HL-60/S4 treated with retinoic acid at 250 ng/mL for 4 days and 3 days (cell line): ENCODE measurements around the gene EIF3M.

ENCODE experiments used
- in situ Hi-C: fragments of 300-500 bp; cut with MboI; formaldehyde crosslinking; loops from 2 replicates; pipeline ENCODE4 v1.7.0; 2022; ENCODE audit warnings: low sequenced_read_pairs

The EIF3M gene

DNA sequence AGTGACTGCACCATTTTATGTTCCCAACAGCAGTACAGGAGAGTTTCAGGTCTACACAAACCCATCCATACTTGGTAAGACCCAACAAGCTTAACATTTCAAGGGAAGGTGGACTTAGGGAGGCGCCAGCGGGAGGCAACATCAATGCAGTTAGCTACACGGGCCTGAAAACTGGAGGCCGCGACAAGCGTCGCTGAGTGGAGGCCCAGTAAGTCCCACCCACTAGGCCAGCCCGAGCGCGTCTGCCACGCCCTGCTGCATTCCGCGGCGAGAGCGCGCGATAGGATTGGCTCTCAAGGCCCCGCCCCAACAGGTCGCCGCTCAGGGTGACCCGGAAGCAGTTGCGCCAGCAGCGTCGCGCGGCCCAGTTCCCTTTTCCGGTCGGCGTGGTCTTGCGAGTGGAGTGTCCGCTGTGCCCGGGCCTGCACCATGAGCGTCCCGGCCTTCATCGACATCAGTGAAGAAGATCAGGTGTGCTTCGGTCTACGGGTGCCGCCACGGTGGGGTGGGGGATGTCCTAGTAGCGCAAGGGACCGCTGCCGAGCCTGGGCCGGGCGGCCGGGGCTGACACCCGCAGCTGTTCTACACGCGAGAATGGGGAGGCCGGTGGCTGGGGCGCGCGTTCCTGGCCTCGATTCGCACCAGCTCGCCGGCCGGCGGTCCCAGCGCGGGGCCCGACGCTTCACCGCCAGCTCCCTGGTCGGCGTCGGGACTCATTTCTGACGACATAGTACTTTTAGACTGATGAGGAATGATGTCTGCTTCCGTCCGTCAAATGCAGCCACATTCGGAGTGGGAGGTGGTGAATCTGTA is at the start of gene EIF3M:
TSS of gene EIF3M (plus strand) at position 373 of the 813 bp plus-strand sequence. CDS start at position 430, 57 bp downstream.
- in situ Hi-C loops: no loop called here

DNA sequence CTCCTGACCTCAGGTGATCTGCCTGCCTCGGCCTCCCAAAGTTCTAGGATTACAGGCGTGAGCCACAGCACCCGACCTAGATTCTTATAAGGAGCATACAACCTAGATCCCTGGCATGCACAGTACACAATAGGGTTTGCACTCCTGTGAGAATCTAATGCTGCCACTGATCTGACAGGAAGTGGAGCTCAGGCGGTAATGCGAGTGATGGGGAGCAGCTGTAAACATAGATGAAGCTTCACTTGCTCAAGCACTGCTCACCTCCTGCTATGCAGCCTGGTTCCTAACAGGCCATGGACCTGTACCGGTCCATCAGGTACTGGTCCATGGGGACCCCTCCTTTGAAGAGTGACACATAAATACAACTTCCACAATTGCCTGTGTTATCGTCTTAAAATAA is 44.8 kb upstream of the EIF3M start:
- in situ Hi-C loops: no loop called here

DNA sequence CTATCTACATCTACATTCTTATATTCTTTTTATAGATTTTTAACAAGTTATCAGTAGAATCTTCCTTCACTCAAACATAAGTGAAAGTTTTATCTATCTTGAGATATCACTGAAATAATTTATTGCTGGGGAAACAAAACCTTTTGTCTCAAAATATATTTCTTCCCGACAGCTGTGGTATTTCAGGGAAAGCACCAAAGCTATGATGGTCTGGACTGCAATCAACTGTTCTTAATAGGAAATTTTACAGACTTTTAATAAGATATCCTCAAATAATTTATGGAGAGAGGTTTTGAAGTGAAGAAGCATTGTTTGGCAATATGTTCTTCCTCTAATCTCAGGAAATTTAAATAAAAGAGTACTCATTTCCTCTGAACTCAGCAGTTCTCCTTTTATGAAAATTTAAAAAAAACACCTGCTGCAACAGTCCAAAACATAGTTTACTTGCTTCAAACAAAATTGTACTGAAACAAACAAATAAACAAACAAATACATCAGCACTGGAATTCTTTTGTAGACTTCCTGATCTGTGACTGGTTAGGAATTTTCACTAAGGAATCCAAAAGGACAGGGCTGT is 33.9 kb upstream of the EIF3M start:
- in situ Hi-C loops: no loop called here

DNA sequence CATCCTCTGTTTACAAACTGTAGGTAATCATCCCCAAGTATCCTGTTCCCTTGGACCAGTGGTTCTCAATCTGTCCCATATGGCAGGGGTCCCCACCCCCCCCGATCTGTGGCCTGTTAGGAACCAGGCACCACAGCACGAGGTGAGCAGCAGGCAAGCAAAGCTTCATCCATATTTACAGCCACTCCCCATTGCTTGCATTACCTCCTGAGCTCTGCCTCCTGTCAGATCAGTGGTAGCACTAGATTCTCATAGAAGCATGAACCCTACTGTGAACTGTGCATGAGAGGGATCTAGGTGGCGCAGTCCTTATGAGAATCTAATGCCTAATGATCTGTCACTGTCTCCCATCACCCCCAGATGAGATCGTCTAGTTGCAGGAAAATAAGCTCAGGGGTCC is 33.4 kb upstream of the EIF3M start:
- in situ Hi-C loops: no loop called here

DNA sequence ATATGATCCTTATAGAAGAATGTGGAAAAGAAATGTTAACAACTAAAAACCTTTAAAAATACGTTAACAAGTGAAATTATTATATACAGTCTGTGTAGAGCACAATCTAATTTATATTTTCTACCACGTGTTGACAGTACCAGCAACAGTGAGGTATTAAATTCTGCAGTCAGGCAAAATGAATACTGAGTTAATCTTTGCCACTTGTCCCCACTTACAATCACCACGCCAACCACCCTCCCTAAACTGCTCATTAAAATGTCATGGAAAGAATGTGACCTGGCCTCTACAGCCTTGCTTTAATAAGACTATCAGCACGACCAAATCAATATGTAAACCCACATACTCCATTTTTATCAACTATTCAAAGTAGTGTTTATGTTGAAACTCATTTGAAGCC is 28.5 kb upstream of the EIF3M start:
- in situ Hi-C loops: no loop called here

DNA sequence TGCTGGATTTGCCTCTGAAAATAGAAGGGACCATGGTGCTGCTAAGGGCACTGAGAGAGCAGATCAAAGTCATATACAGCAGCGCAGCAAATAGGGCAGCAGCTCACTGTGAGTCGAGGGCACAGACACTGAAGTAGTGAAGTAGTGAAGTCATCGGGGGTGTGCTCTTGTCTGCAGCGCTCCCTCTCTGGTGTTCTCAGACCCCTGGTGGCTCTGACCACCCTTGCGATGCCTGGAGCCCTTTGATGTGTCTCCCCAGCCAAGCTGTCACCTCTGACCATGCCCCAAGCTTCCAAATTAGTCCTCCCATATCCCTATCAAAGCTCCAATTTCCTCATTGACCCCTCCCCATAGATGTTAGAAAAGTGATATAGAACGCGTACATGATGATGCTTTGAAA is 27.7 kb upstream of the EIF3M start:
- in situ Hi-C loops: no loop called here

DNA sequence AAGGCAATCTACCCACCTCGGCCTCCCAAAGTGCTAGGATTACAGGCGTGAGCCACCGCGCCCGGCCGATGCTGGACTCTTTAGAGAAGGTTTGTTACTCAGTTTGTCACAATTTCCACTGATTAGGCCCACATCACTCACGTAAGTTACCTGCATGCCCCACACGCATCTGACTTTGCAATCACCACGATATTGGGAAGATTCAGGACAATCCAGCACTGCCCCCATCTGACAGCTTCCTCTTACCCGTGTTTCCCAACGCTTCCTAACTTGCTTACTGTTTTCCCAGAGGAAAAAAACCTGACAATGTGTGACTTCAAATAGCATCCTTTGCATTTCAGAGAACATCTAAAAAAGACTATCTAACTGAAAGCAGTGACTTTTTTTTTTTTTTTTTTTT is 21.8 kb upstream of the EIF3M start:
- in situ Hi-C loops: no loop called here

DNA sequence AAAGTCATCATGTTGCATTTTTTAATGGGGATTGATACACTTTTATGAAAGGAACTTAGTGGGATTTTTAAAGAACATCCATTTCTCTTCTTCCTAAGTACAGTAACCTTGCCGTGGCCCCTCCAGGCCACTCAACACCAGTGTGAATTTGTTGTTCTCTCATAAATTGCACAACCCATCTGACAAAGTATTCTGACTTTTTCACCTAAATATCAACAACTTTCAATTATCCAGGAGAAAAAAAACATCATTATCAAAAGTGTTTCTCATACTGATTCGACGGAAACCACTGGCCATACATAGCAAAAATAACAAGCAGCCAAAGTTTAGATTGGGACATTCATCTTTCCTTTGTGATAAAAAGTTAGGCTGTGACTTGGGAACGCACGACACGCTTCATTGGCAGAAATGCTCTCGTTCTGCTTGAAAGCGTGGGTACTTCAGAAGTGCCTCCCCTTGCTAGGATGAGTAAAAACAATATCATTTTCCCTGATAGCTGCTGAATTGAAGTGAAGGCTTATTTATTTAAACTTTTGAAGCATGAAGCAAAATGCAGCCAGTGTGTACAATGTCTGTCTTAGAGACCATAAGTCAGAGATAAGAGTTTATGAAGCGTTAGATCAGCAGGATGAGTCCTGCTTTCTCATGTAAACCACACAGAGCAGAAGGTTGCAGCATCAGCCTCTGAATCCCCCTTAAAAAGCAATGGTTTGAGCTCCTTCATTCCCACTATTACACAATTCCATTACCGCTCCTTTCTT is 20.6 kb upstream of the EIF3M start:
- in situ Hi-C loops: no loop called here

DNA sequence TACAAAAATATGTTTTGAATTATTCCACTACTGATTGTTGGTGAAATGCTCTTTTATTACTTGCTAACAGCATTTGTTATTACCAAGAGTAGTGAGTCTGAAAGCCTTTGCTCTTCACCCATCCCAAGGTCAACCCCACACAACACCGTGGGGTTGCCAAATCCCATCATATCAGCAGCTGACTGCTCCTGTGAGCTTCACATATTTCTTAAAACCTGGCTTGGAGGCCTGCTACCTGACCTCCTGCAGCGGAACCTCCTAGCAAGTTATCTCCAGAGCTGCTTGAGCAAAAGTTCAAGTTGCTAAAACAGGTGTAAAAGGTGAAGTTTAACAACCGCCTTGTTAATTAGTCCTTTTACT is 20.1 kb upstream of the EIF3M start:
- in situ Hi-C loops: no loop called here

DNA sequence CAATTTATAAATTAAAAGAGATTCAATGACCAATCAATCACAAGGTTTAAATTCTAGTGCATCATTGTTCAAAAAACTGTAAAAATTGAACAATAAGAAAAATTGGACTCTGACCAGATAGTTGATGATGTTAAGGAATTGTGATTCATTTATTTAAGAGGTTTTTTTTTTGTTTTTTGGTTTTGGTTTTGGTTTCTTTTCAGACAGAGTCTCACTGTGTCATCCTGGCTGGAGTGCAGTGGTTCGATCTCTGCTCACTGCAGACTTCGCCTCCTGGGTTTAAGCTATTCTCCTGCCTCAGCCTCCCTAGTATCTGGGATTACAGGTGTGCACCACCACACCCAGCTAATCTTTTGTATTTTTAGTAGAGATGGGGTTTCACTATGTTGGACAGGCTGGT is 17.1 kb upstream of the EIF3M start:
- in situ Hi-C loops: no loop called here

DNA sequence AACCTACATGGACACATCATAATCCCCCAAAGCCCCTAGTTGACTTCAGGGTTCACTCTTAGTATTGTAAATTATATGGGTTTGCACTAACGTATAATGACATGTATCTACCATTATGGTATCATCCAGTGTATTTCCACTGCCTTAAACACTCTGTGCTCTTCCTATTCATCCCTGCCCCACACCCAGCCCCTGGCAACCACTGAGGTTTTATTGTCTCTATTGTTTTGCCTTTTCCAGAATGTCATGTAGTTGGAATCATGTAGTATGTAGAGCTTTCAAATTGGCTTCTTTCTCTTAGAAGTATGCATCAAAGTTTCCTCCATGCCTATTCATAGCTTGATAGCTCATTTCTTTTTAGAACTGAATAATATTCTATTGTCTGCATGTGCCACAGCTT is 16.5 kb upstream of the EIF3M start:
- in situ Hi-C loops: no loop called here

DNA sequence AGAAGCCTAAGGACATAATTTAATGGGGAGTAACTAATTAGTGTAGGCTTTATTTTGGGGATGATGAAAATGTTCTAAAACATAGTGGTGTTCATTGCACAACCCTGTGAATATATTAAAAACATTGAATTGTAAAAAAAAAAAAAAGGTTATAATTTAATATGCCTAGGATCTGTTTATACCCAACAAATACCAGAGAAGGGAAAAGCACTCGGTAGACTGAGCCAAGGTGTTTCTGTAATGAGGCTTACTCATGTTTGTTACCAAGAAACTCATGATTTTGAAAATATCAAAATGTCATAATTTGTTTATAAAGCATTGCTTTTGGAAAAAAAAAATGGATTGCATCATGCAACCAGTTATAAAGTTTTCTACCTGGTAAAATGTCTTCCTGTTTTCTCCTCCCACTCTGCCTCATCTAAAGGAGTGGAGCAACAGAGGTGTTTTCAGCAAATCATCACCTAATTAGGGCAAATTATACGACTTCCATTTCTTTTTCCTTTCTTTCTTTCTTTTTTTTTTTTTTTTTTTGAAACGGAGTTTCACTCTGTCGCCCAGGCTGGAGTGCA is 14.2 kb upstream of the EIF3M start:
- in situ Hi-C loops: no loop called here

DNA sequence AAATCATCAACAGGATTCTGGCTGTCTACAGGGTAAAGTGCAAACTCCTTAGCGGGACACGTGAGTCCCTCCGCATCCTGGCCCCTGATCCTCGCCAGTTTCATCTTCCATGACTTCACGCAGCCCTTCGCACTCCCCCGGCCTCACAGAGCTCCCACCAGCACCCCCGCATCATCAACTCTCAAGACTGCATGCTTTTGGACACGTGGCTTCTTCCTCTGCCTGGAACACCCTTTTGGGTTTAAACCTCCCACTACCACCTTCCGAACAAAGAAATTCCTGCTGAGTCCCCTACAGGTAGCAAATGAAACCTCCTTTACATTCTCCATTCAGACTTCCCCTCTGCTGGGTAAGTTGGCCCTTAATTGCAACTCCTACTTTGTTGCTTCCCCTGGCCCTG is 12.6 kb upstream of the EIF3M start:
- in situ Hi-C loops: no loop called here

DNA sequence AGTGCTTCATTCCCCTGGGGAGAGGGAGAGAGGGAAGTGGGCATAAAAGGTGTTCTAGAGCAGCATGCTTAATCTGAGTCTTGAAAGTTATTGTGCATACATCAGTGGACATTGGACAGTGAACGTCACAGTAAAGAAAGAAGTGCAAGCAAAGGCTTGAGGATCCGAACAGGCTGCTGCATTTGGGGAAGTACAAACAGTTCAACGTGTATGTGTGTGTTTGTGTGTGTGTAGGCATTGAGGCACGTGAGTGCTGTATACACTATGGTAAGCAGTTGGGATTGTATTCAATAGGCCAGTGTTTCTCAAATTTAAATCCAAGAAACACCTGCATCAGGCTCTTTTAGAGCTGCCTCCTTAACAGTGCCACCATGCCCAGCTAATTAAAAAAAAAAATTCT is 10.4 kb upstream of the EIF3M start:
- in situ Hi-C loops: no loop called here

DNA sequence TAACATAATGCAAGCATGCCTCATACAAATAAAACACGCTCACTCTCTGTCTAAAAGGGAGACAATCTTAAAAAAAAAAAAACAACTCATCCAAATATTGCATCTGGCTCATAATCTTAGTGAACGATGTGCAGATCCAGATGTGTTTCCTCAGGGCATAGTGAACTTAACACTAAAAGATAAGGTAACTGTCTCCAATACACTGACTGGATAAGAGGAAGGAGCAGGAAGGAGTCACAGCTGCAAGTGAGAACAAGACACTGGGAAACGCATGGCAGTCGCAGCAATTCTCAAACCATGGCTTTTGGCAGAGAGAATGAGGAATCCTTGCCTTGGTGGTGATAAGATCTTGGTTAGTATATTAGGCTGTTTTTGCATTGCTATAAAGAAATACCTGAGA is 9.2 kb upstream of the EIF3M start:
- in situ Hi-C loops: no loop called here

DNA sequence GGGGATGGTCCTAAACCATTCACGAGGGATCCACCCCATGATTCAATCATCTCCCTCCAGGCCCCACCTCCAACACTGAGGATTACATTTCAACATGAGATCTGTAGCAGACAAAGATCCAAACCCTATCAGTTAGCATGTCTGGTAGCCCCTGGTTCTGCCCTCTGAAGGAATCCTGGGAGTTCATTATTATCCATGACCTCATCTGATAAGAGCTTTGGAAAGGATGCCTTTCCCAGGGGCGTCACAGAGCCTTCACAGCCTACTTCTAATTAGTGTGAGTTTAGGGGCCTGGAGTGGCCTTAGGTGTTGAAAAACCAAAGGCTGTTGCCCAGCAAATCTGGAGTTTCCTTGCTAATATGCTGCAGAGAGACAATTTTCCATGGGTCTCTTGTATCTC is 8.6 kb upstream of the EIF3M start:
- in situ Hi-C loops: no loop called here

DNA sequence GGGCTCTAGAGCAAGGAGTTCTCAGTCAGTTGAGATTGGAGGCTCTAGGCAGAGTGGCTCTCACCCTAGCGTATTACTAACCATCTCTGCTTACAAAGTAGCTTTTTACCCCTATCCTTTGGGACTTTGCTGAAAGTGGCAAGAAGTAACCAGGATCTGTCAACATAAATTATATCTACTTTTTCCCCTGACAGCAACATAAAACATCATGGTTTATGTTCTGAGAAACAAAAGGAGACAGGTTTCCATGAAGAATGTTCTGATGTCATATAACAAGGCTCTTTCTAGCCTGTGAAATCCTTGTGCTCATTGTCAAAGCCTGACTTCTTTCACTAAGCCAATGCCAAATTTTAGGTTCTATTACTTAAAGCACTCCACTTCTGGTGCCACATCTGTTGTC is 7.2 kb upstream of the EIF3M start:
- in situ Hi-C loops: no loop called here

DNA sequence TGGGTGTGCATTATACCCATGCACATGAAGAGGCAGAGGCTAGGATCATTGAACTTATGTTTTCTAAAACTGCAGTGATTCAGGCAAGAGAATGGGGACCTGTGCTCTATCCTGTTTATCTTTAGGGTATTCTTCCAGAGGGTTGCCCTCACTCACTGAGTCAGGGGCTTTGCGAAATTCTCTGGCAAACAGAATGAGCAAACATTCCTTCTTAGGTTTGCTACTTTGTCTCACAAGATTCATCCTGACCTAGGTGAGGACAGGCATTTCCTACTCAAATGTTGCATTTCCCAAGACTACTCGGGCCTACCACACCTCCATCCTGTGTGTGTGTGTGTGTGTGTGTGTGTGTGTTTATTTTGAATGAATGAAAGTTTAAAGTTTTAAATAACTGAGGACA is 2.7 kb upstream of the EIF3M start:
- in situ Hi-C loops: no loop called here

DNA sequence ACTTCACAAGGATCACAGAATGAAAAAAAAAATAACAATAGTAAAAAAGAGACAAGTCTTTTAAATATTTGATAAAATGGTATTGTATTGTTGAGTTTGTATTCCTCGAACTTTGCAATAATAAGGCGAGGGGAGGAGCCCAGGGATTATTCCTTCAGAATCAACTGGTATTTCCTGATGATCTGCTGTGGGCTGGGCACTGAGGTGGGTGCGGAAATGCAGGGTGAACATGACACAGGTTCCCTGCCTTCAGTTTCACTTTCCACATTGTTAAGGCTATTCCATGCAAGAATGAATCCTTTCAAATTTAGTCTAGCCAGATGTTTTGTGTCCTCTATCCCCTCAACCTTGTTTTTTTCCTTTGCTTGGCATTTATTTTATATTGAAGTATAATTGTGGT is 2.1 kb upstream of the EIF3M start:
- in situ Hi-C loops: no loop called here

DNA sequence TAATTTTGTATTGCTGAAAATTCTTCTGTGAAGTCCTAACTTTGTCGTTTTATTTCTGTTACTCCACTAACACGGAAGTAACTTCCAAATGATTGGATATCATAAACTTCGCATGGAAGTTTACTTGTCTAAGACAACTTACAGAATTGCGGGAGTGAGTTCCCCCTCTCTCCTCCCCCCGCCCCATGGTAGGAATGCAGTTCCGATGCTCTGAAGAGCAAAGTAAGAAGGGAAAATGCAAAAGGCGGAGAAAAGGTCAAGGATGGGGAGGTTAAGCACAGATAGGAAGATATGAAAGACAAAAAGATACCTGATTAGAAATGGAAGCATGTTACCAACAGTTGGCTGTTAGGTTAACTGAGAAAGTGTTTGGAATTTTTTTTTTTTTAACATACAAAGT is 1.3 kb downstream of the EIF3M start:
- in situ Hi-C loops: no loop called here

DNA sequence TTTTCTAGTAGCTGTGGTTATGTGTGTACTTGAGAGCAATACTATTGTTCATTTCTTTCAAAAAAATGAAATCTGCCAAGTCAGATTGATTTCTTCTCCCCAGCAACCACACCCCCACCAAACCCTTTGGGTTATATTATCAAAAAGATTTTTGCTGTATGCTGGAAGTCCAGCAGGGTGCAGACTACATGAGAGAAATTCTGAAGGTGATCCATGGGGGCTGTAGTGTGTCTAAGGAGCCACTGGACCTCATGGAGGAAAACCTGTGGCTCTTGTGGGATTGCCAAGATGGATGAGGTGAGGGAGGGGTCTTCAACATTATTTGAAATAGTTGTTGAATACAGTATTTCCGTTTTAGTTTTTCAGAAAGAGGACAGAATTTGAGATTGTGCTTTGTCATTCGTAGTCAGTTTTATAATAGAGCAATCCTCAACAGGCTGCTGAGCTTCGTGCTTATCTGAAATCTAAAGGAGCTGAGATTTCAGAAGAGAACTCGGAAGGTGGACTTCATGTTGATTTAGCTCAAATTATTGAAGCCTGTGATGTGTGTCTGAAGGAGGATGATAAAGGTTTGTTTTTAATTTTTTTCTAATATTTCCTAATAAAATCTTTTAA is 3.1 kb downstream of the EIF3M start:
- in situ Hi-C loops: no loop called here
